Anterior cingulate cortex (tissue), 58 donors: ENCODE data around the gene TSPAN9.

ENCODE experiments used
- DNase-seq, 58 donors: peaks; one replicate each; lab custom pipeline; 2025; lab: John Stamatoyannopoulos, UW

Gene TSPAN9

DNA sequence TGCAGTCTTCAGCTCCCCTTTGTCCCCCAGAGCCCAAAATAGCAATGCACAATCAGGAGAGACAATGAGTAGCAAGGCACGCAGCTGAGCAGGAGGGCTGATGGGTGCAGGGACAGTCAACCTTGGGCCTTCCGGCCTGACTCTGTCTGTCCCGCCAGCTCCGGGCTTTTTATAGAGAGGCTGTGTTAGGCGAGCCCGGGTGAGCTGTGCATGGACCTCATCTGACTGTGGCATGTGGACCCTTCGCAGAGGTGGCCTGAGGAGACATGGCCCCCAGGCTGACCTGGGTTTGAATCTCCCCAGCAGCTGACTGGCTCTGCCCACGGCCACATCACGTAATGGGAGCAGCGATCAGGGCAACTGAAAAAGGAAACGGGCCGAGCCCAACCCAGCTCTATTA lies 177.9 kb downstream of the TSPAN9 start:
- DNase-seq, result no peak

DNA sequence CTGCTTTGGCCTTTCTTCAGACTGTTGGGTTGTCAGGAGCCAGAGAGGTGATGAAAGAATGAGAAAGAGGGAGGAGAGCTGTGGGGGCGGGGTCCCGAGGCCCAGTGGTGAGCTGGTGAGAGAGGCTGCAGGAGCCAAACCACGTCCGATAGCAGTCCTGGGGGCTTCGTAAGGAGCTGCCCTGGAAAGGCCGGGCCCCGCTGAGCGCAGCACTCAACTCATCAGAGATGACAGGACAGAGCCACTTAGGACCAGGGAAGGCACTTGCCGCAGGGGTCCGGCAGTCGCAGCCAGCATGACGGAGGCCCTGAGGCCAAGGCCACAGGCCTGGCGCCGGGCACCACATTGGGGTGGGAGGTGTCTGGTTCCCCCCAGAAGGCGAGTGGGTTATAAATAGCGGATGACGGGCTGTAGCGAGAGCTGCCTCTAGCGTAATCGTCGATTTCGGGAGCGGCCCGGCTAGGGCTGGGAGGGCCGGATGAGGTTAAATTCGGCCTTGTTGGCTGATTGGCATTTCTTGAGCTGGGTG lies 179.0 kb downstream of the TSPAN9 start:
- no peak for DNase-seq

DNA sequence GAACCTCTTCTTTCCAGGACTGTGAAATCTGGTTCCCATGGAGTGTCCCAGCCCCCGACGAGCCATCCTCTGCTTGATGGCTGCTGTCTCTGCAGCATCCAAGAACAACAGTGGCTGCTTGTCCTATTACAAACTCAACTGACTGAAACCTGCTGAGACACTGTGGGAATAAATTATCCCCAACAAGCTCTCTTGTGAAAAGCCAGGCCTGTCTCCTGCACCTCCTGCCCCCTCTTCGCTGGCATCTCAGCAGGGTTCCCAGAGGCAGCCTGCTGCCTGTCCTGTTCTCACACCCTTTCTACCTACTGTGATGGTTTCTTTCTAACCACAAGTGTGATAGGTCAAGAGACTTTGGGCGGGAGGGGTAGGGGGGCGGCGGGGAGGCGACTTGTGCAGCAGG lies 180.2 kb downstream of the TSPAN9 start:
- DNase-seq, result no peak

DNA sequence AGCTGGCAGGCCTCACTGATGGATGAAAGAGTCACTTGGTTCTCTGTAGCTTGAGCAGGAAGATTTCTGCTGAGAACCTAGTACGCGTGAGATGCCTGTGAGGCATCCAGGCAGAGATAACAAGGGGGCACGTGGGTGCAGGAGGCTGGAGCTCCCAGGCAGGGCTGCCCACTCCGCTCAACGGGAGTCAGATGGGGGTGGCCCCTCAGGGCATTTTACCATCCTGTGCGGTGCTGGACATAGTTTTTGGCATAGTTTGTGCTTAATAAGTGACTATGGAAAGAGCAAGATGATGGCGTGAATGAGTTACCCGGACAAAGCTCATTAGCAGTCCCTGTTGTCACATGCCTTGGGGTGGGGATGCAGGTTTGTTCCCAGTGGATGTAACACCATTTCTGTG lies 182.8 kb downstream of the TSPAN9 start:
- DNase-seq, result no peak

DNA sequence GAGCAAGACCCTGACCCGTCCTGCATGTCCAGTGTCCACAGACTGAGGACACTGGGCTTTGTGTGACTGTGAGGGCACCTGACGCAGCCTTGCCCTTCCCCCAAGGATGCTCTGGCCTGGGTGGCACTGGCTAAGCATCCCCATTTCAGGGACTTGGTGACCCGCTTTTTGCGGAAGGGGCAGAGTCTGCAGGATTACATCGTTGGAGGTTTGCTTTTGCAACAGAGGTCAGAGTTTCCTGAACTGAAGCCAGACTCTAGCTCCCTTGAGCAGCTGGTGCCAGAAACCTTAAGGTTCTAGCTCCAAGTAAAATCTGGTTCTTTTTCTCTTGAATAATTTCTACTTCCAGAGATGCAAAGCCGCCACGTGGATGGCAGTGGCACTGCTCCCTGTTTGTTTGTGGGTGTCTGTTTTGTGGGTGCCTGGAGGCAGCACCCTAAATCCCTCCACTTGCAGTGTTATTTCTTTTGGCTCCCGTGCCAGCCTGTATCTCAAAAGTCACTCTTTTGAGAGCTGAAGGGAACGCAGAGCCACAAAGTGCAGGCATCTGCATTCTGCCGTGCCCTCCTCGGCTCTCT lies 184.7 kb downstream of the TSPAN9 start:
- peak in 11 of 58 donors; percentile 1 to 48 (median 20) for DNase-seq

DNA sequence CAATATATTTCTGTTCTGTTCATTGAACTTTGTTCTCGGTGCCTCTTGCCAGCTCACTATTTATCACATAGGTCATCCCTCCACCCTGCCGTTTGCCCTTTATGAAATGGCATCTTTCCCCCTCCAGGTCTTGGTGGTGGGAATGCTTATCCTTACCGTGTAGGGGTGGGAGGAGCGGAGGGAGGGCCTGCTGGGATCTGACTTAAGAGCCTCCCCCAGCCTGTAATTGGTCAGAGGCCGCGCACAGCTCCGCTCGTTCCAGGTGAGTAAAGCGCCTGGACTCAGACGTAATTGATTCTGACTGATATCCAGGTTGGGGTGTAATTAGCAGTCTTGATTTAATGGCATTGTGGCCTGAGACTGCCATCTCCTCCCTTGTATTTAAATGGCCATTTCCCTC lies 185.3 kb downstream of the TSPAN9 start:
- DNase-seq, result no peak

DNA sequence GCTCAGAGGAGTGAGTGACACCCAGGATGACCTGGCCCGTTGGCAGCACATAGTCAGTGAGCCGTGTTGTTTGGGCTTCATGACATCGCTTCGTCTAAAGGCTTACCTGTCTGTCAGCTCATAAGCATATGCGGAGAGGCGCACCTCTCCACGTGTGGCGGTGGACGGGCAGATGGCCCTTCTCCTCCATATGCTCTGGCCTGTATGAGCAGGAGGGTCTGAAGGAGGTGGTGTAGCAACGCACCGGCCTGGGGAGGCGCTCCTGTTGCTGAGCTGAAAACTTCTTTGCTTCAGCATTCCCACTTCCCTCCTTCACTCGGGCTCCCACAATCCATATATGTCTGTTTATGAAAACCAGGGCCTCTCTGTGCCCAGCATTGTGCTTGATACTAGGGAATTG lies 186.1 kb downstream of the TSPAN9 start:
- no peak for DNase-seq

DNA sequence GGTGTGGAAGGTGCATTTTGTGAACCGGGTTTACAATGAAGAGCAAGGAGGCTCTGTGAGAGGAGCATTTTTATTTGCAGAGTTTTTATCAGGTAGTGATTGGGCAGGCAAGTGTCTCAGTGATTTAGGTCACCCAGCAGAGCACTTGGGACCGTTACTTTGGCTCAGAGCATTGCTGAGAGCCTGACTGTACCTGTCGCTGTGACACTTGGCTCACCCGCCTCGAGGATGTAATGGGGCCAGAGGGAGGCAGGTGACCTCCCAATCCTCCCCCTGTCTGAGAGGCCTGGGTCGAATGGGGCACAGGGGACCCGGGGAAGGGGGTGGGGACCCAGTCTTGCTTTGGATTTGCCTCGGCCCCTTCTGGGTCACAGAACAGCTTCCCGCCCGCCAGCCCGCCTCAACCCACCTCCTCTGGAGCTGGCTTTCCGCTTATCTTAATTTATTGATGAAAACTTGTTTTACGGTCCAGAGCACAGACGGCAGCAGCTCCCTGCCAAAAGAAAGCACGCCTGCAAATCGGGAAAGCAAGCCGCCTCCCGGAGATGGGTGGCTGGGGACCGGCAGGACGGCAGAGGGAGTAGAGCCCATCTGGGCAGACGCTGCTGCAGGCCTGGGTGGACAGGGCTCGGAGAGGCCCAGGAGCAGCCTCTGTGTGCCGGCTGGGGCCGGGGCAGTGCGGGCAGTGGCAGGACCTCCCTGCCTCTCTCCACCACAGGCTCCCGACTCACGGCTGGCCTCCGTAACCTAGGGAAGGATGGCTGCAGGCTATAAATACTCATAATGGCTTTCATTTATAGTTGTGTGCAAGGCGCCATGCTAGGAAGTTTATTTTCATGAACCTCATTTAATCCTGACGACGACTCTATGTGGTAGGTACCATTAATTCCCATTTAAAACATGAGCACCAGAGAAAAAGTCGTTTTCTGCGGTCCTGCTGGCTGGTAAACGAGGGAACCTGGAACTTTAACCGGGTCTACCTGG lies 187.1 kb downstream of the TSPAN9 start:
- no peak for DNase-seq

DNA sequence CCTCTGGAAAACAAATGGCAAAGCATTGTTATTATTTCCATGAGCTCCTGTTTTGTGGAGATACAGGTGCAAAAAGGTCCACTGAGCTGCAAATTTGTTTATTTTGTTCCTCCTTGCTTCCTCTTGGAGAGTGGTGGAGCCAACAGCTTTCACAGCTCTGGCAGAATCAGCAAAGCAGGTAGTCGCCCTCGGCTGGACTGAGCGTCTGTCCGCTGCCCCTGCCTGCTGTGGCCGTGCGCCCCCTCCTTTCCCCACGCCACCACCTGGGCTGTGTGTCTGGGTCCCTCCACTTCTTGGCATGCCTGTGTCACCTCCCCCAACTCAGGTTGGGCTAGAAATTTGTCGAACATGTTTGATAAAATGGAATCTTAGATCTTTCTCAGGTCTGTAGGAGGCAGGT lies 188.2 kb downstream of the TSPAN9 start:
- no peak for DNase-seq

DNA sequence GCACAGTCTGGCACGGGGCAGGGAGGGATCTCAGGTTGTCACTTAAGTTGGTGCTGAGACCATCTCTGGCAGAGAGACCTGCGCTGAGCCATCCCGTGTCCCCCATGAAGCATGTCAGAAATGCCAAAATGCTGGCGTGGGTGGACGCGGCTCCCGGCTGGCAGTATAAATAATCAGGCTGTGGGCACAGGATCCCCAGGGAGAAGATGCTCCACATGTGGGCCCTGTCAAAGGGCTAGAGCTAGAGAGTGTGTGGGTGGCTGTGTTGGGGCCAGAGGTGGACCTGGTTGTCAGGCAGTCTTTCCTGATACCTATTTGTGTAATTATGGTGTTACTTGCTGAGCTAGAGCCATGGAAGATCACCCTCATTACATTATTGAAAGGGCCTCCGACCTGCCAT lies 189.5 kb downstream of the TSPAN9 start:
- no peak for DNase-seq

DNA sequence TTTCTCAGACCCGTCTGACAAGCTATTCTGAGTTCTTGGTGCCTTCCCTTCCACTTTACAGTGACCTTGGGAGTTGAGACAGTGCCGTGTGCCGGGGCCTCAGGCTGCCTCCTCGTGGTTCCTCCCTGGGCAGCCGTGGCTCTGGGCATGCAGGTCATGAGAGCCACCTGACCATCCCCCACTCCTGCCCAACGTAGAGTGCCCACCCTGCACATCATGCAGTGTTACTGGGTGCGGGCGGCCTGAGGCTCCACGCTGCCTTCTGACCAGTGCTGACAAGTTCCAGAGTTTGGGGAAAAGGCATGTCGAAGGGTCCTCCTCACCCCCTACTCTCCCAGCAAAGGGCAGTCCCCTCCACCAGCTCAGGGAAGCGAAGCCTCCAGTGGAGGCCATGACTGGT lies 190.5 kb downstream of the TSPAN9 start:
- no peak for DNase-seq

DNA sequence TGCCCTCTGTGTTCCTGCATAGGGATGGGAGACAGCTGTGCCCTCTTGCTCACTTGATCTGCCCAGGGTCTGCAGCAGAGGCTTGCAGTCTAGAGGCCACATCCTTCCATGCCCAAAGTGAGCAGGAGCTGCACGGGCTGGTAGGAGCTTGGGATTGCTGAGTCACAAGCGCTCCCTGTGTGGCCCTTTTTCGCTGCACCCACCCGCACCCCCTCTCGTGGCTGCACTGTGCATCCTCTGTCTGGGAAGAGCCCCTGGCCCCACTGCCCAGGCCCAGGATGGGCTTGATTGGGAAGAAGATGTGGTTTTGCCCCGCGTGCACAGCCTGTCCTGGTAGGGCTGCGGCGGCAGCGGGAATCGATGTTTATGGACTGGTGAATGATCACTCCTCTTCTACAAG lies 192.4 kb downstream of the TSPAN9 start:
- DNase-seq, result no peak

DNA sequence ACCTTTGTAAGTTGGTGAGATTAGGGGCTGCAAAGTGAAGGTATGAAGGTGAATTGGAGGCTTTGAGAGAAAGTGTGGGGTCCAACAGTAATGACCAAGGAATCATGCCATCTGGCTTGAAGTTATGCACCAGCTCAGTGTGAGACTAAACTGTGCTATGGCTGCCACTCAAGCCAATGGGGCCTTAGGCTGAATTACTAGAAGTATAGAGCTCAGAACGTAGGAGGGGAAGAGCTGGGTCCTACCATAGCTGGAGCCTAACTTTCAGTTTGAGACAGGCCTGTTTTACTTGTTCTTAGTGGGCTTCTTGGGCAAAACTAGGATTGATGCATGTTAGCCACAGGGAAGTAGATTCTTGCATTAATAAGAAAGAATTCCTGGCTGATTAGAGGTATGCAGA lies 194.0 kb downstream of the TSPAN9 start:
- no peak for DNase-seq

DNA sequence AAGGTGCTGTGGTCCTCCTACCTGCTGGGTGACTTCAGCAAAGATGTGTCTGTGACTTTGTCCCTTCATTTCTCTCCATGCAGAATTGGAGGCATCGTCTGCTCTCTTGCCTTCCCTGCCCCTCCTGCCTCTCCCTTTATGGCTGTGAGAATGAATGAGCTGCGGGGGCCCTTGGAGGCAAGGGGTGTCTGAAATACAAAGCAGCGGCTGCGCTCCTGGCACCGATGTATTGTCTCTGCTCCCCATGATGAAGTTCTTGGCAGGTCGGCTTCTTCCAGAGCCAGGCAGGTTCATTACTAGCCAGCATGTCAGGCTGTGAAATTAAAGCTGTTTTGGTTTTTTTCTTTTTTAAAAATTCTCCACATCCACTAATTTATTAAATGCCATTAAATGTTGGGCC lies 194.5 kb downstream of the TSPAN9 start:
- DNase-seq, result no peak

DNA sequence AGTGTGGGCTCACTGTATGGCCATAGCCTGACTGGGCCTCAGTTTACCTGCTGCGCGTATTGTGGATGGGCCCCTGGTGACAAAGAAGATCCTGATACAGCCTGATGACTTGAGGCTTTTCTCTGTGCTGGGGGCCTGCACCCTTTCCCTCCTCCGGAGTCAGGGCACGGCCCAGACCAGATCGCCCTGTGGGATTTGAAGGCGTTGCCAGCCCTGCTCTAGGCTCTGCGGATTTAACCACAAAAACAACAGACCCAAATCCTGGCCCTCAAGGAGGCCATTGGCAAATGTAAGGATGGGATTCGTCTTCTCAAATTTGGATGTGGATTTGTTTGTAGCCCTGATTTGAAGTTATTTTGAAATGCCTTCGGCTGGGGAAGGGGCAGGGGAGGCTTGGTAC lies 195.8 kb downstream of the TSPAN9 start:
- DNase-seq, result no peak

DNA sequence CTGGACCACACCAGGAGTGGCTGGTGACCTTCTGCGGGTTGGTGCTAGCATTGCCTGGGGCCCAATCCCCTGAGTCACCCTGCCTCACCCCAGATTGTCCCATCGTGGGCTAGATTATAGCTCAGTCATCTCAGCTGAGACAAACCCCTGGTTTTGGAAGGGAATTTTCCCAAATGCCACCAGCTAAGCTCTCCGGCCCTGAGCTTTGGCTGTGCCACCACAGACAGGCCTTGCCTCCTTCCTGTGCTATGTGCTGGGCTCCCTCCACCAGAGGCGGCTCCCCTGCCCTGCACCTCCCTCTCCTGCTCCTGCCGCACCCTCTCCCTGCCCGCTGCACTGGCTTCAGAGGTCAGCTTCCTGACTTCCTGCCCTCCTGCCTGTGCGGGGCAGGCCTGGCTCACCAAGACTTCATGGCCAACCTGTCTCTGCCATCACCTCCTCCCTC lies 196.3 kb downstream of the TSPAN9 start:
- DNase-seq, result no peak

DNA sequence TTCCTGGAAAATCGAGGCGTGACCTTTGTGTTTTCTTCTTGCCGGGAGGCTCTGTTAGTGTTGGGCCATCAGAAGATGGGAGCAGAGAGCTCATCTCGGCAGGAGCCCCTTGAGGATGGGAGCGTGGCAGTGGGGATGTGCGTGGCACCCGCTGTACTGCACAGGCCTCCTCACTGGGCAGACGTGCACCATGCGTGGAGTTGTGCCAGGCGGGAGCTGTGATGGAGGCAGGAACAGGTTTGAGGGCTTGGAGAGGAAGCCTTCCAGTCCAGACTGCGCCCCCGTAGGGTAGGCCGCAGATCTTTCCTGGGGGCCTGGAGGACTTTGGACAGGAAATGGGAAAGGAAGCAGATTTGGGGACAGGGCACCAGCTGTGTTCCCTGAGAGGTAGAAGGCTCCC lies 197.5 kb downstream of the TSPAN9 start:
- DNase-seq, result no peak

DNA sequence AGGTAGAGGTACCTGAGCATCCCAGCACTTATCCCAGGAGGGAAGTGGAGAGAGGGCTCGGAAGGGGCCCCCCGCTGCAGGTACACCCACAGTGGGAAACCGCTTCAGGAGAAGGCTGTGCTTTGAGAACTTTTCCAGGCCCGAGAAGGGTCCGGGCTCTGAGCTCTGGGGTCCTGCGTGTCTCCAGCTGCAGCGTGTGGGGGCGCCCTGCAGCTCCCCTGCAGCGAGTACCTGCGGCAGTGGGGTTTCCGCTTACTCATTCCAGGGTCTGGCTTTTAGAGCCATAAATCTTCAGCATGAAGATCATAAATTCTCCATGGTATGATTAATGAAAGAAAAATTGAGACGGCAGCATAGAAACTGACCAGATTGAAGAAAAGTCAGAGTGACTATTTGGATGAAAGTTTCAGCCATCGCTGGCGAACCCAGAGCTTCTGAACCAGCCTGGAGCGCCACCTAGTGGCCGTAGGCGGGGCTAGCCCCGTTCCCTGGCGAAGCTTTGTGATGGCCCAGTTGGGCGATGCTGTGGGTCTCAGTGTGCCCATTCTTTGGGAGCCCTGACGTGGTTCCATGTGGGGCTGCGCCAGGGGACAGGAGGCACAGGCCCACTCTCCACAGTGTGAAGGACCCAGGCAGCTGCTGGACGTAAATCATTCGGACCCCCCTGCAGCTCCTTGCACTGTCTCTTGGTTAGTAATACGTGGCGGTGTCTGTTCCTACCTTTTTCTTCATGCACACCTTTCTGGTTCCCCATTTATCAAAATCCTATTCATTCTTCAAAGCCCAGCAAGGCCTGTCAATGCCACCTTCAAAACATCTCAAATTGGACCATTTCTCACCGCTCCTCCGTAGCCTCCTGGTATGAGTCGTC lies 198.2 kb downstream of the TSPAN9 start:
- DNase-seq, result peak in 55 of 58 donors; percentile 5 to 87 (median 36)

DNA sequence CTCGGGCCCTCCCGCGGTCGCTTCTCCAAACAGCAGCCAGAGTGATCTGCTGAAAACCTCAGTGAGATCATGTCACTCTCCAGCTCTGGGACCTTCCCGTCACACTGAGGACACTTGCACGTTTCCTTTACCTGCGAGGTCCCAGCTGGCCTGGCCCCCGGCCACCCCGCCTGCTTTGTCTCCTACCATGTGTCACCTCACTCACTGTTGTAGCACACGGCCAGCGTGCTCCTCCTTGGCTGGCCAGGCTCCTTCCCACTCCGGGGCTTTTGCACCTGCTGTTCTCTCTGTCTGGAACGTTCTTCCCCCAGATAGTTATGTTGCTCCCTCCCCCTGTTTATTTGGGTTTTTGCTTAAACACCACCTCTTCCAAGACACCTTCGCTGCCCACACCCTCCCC lies 199.0 kb downstream of the TSPAN9 start:
- no peak for DNase-seq

DNA sequence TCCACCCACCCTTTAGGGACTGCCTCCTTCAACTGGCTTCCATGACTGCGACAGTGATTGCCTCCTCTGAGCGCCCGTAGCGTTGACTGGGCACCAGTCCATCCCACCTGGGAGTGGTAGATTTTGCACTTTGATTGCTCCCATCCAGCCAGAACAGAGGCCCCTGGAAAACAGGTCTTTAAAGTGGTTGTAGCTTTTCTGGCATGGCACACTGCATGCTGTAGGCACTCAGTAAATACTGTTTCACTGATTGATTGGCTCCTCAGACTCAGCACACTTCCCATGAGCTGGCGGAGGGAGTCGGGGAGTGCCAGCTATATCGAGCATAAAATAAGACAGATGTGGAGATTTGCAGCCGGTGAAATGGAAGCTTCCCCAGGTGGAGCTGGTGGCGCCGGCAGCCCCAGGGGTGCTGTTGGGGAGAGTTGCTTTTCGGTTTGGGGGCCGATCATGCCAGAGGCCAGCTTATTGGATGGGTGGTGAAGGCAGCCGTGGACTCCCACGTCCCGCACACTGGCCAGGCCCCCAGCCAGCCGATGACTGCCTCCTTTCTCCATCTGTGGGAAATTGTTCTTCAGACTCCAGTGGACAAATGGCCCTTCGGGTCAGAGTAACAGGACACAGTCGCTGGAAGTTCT lies 200.2 kb downstream of the TSPAN9 start:
- DNase-seq, result no peak
